ENCODE results near the gene PARVB.
A peak's percentile ranks its signal among the peaks of the same experiment; 100 is the strongest.

Gene PARVB

DNA sequence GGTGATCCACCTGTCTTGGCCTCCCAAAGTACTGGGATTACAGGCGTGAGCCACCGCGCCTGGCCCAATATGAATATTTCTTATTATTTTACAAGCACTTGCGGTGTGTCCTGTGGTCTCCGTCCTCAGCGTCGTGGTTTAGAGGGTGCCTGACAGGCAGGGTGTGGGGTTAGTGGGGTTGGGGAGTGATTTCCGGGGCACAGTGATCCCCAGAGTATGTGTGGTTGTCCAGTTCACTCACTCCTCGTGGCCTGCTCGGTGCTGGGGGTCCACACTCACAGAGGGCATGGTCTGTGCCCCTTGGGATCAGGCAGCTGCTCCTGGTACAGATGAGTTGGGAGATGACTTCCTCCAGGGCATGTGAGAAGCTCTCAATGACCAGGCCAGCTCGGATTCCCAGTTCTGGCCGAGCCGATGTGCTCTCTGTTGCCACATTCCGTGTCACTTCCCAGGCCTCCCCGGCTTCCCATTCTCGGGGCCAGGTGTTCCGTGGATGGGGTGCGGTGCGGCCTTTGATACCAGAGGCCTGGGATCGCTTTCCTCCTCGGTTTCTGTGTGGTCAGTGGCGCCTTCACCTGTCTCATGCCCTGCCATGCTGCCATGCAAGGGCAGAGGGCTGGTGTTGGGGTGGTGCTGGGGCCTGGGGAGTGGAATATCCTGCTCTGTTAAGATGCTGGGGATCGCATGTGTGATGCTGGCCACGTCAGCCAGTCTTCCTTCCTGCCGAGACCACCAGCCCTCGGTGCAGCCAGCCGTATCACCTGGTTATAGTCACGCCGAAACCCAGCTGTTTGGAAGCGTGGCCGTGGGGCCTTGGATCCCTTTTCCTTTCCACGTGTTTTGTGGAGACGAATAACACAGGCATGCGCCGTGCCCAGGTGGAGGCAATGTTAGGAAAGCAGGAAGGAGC, 39.6 kb downstream of the PARVB start:
- DNase-seq: no peak

DNA sequence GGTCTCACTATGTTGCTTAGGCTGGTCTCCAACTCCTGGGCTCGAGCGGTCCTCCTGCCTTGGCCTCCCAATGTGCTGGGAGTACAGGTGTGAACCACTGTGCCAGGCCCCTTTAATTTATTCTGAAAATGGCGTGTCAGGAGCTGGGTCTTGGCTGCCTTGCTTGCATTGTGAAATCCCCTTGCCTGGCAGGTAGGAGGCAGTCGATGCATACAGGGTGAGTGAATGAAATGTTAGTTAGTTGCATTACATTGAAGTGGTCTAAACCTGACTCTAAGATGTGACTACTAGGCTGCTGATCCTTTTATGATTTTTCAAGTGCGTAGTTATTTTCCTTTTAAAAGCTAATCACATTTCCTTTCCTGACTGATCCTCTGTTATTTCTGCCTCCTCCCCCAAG, 42.9 kb downstream of the PARVB start:
- DNase-seq: no peak

DNA sequence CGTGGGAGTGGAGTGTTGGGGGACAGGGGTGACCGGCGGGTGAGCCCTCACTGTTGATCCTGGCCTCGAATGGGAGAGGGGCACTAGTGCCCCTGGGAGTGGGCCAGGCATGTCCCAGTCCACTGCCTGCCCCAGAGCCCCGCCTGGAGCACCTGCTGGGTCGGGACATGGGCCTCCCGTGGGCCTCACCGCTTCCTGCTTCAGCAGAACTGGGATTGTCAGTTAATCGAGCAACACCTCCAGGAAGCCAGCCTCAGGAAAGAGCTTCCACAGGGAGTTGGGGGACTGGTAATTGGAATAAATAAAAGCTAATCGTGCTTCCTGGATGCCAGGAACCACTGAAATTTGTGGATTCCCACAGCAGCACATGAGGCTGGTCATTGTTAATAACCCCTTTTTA, 43.8 kb downstream of the PARVB start:
- DNase-seq: no peak

DNA sequence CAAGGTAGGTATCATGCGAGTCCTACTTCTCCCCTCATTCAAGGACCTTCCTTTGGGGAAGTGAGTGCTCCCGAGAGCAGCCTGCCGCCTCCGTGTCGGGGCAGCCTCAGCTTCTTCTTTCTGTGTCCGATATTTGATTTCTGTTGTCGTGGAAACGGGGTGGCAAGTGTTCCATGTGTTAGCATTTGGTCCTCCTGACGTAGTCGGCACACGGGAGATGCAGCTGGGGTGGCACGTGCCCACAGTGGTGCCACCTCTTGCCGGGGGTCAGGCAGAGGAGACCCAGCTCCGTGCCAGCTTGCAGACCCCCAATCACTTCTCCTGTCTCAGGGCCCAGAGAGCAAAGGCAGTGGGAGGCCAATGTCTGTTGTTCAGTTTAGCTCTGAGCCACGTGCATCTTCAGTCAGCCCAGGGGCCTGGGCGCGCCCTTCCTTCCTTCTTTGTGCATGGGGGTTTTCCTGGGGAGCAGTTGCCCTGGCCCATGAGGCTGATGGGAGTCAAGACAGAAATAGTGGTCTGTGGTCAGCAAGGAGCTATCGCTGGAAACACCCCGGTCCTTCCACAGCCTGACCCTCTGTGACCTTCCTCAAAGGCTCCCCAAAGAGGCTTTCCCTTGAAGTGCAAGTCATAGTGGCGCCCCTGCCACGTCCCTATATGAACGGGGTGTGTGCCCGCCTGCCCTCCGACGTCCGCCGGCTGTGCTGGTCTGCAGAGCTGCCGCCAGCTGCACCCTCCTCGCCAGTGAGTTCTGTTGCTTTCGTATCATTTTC, 44.5 kb downstream of the PARVB start:
- DNase-seq: no peak

DNA sequence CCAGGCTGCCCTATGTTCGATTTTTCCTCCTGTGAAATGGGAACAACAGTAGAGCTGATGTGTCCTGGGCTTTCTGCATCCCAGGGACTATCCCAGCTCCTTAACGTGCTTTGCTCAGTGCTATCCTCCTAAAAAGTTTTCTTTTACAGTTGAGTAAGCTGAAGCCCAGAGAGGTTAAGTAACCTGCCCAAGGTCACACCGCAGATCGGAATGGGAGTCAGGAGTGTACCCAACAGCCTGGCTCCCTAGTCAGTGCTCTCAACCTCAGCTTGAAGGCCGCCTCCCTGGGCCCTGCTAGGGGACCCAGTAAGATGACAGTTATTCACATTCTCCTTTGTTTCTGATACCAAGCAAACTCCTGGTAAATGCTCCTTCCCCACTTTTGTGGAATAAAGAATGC, 45.9 kb downstream of the PARVB start:
- no peak for DNase-seq

DNA sequence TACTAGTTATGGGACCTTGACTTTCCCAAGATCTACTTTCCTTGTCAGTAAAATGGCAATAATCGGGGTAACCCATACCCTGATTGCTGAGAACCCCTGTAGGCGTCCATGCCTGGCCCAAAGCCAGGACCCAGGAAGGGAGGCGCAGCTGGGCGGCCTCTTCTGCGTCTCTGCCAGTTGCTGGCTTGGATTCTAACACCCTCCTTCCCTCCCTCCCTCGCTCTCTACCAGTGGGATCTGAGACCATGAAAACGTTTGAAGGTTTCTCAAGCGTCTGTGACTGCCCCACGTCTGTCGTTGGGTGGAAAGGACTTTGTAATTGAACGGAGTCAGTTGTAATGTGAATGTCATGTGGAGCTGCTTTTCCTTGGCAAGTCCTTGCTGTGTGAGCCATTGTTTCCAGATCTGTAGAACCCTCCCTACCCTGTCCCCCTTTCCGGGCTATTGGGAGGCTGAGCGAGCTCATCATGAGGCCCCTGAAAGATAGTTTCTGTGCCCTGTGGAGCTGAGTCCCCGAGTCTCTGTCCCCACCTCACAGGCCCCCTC, 47.8 kb downstream of the PARVB start:
- no peak for DNase-seq

DNA sequence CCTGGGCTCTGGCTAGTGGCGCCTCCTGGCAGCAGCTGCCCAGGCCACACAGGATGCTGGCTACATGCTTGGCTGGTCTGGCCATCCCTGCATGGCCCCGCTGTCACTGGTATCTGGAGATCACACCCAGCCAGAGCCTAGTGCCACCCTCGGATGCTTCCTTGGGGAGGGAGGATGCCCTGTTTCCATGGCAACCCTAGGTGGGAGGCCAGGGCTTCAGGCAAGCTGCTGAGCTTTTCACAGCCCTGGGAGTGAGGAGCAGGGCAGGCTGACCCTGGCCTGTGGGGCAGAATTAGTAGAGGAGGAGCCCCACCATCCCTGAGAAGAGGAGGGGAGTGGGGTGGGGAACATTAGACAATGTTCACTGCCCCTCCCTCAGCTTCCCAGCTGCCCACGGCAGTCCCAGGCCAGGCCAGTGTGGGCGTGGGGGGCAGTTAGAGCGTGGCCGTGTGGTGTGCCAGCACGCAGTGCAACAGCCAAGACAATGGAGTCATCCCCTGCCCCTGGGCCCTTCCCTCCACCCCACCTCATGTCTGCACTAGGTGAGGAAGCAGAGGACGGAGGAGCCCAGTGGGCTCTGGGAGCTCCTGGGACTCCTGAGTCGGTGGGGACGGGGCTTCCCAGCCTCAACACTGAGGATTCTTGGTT, 50.4 kb downstream of the PARVB start:
- DNase-seq: no peak

DNA sequence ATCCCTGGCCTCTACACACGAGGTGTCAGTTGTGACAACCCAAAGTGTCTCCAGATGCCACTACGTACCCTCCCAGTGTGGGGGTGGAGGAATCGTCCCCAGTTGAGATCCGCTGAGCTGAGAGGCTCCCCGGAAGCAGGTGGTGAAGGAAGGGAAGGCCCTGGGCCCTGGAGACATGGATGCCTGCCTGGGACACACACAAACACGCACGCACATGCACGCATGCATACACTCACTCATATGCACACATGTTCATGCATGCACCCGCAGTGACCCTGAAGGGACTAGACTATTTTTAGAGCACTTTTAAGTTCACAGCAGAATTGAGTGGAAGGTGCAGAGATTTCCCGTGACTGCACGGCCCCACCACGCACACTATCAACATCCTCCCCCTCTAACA, 50.9 kb downstream of the PARVB start:
- no peak for DNase-seq

DNA sequence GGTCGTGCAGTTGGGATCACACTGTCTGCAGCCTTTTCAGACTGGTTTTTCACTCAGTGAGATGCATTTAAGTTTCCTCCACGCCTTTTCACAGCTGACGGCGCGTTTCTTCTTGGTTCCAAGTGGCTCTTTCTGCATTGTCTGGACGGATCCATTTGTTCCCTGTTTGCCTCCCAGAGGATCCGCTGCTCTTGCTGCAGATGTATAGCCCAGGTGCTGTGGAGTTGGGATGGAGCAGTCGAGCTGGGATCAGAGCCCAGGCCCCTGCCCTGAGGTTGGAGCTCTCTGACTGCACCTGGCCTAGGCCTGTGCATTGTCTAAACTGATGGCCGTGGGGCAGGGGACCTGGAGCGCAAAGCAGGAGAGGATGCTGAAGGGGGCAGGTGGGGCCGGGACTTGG, 51.6 kb downstream of the PARVB start:
- DNase-seq: no peak

DNA sequence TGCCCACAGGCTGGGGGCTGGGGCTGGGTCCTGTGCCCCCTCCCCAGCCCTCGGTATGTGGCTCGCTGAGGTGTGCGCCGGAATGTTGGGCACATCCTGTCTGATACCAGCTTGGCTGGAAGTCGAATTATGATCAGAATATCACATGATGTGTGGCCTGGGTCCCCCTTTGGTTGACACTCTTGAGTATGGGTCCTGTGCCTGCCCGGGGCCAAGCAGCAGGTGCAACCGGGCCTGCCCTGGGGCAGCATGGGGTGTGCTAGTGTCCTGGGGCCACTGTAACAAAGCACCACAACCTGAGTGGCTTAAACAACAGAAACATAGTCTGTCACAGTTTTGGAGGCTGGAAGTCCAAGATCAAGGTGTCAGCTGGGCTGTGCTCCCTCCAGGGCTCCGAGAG, 52.7 kb downstream of the PARVB start:
- DNase-seq: no peak

DNA sequence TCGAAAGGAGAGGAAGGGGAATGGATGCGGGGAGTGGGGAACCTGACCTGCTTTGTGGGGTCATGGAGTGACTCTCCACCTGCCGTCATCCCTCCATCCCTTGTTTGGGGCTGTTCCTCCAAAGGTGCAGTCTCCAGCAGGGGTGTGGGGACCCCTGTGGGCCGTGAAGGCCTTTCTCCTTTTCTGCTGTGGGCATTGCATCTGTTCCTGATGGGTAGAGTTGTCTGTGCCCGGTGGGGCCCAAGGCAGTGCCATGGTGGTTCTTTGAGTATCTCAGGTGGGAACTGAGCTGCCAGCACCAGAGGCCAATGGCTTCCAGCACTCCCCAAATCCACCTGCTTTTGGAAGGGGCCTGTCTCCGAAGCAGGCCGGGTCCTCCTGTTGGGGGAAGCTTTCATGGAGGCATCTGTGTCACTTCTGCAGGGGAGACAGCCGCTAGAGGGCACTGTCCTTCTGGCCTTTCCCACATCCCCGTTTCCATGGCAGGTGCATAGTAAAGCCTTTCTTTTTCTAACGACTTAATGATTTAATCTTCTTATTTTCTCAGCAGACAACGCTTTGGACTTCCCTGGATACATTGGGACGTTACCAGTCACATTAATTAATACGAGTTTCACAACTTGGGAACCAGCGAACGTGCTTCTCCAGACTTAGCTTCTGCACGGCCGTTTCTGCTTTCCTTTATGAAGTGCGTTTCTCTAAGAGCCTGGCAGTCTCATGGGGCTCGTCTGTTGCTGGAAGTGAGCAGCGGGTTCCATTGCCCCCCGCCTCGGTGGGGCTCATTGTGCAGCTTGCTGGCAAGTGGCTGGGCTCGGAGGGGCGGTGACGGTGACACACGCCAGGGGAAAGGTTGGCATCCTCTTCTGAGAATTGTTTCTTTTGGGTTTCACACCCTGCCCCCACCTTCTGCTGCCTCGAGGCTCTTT, 57.1 kb downstream of the PARVB start:
- DNase-seq: peak; percentile 58

DNA sequence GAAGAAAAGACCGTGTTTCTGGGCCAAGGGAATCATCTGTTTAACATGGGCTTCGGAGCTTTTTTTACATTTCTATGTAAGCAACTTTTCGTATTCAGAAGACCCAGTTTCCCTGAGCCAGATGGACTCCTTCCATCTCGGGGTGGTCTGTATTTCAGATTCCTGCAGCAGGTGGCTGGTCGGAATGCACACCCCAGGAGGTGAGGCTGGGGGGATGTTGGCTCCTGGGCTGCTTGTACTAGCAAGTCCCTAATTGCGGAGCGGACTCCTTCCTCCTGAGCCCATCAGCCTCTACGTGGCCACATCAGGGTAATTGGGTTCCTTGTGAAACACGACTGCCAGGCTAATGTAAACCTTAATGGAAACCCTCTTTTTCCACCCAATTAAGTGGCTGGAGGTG, 58.7 kb downstream of the PARVB start:
- DNase-seq: no peak

DNA sequence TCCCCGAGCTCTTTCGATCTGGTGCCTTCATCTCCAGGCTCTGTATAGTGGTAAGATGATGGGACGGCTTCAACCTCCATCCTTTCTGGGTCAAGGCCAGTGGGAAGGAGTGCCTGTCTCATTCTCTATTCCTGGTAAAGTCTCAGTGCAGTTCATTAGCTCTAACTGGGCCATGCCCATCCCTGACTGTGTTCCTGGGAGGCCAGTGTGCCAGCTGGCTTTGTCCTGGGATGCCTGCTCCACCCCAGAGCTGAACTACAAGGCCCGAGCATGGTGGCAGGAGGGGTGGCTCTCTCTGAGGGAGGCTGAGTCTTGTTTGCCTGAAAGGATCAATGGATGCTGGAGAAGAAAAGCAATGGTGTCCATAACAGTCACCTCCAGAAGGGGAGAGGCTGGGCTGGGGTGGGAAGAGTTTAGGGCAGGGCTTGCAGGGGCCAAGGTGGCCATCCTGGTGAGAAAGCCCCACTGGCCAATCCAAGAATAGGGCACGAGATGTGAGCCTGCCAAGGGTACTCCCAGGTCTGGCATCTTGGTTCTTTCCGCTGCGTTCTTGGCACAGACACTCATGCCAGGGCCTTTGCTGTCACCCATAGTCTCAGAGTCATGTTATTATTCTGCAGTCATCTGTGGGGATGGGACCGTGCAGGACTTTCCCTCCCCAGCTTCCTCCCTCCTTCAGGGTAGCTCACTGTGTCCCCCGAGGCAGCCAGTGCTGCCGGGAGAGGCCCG, 60.1 kb downstream of the PARVB start:
- DNase-seq: no peak

DNA sequence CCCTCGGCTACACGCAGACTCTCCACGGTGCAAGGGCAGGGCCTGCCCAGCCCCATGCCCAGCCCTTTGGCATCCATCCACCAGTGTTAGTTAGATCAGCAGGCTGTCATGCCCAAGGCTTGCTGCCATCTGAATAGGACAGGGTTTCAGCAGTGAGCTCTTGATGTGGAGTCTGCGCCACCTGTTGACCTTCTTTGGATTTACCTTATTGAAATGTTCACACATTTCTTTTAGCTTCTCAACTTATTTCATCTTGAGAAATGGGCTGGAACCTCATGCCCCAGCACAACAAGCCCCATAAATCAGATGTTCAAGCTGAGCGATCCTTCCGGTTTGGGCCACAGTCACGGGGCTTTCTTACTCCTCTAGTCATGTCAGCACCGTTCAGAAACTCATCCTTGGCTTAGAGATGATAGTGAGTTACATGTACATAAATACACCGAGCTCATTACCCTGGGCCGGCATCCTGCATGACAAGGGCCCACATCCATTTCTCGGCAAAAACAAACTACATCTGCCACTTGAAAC, 61.7 kb downstream of the PARVB start:
- DNase-seq: peak; percentile 45

DNA sequence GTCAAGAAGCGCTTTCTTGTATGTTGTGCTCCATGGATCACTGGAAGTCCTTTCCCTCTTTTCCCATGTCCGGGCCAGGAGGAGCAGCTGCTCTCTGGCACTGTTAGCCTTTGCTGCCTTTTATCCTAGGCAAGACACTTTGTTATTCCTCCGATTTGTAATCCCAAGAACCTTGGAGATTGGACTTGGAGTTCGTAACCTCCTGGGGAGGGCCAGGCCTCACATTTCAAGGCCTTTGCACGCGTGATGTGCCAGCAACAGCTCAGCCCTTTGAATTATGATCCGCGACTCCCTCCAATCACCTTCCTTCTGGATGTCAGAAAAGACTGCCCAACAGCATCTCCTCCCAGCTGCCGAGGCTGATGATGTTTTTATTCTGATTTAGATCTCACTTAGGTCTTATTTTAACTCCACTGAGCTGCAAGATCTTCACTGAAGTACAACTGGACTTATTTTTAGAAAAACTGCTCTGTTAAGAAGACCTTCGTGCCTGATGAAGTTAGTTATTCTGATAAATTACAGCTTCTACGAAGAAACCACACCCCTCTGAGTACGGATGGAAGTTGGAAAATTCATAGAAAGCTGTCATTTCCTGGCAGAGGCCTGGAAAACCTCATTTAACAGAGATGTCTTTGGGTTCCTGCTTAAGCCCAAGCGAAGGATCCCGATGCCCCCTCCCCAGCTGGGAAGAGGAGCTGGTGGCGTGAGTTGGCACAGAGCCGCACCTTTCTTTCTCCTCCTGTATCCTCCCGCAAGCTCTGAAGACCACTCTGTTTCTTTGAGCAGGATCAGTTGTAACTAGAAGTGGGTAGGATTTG, 62.4 kb downstream of the PARVB start:
- no peak for DNase-seq

DNA sequence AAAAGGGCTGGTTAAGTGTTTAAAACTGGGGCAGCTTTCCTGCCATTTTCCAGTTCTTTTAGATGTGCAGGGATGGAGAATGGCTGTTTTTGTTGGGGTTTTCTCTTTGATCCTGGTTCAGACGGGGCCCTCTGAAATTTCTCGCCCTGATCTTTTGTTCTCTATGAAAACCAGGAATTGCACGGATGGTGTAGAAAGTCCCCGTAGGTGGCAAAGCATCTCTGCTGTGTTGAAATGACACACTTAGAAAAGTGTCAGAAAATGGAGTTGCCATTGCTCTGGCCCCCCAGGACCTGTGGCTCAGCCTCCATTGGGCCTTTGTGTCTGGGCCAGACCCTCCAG, 63.0 kb downstream of the PARVB start:
- no peak for DNase-seq

DNA sequence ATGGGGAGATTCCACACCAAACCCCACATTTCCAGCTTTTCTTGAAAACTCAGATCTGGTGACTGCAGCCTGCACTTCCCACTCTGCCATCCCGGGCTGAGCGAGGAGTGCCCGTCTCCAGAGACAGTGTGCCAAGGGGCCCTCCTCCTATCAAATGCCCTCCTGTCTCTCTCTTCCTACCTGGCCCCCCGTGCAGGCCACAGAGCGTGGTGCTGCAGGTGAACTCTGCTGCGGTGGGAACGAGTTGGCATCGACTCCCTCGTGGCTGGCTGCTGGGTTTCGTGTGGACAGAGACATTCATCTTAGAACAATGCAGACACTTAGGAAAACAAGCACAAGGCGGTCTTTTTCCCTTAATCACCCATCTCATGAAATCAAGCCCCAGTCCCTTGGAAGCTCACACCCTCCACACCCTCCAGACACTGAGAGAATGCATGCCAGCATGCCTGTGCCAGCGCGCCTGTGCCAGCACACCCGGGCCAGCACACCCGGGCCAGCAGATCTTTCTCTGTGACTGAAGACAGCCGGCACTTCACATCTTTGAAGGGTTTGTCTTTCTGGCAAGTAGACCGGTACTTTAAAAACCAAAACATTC, 65.0 kb downstream of the PARVB start:
- no peak for DNase-seq

DNA sequence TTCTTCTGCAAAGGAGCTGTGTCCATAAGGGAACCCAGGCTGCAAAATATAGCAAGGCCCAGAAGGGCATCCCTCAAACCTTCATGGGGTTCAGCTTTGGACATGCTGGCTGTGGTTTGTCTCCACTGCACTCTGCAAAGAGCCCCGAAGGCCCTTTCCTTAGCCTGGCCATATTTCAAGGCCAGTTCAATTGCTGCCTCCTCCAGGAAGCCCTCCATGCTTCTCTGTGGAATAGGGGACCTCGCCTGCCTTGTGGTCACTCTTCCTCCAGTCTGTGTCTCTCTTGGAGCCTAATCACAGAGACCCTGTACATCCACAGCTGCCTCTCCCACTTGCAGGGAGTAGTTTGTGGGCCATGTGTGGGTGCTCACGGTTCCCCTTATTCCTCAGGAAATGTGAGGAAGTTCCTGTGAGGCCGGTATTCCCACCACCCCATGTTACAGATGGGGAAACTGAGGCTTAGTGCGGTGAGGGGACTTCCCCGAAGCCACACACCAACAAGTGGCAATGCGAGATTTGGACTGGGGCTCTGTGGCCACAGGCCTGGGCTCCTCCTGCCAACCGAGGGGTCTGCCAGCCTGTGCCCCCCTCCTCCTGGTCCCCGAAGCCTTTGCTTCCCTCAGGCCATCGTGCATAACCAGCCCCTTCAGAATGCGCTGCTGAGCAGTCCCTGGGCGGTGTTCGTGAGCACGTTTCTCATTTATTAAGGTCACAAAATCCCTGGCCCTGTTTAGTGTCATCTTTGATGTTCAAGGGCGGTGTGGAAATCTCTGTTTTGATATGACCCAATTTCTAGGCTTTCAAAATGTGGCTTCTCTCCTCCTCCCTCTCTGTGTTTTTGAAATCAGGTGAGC, 65.8 kb downstream of the PARVB start:
- no peak for DNase-seq

DNA sequence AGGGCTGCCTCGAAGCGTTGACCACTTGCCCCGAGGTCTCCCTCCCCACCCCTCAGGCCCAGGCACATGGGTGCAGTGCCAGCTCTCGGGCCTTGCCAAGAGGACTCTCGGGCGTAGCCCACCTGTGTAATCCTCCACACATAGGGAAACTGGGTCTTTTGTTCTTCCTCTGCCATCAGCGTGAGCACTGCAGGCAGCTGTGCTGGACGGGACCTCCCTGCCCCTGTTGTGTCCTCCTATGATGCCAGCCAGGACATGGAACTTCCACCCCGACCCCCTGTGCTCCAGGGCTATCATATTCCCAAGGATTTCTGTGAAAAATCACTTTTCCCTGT, 66.4 kb downstream of the PARVB start:
- DNase-seq: no peak
